Lower leg skin (tissue), 4 donors: Measurements from ENCODE around the gene ZNF165. TPM values are rescaled to one million over a fixed set of nuclear protein-coding genes. Genes with fewer than 3 reads are reported as not detected.

Experiments used
- DNase-seq, 2 donors: peaks; one replicate each; pipeline ENCODE4 v3.0.0-alpha.2; 2019; ENCODE audit warnings: low spot score in 2 of 2
- H3K4me3 ChIP-seq: fragments of 200-600 bp; sonication (generic); 2 replicates; pipeline ENCODE4 v1.5.1; 2017; ENCODE audit warnings: mild to moderate bottlenecking, low read depth; ENCODE audit not compliant: poor library complexity, severe bottlenecking
- CTCF ChIP-seq, 3 donors: fragments of 450-650 bp; IDR thresholded peaks; one replicate each; pipeline ENCODE4 v1.5.1; 2016; ENCODE audit warnings: antibody characterized with exemption in 3 of 3, mild to moderate bottlenecking in 3 of 3, moderate library complexity in 2 of 3
- POLR2A ChIP-seq, 2 donors: fragments of 450-650 bp; IDR thresholded peaks; one replicate each; pipeline ENCODE4 v1.6.1; 2016 to 2017; ENCODE audit warnings: antibody characterized with exemption in 2 of 2, mild to moderate bottlenecking in 1 of 2, moderate library complexity in 1 of 2
- WGBS, 2 donors: methylation state at CpG; one replicate each; pipeline ENCODE4 v1.1.5; 2018; 5-methylcytosine and 5-hydroxymethylcytosine counted together
- intact Hi-C: fragments of 100-400 bp; cut with DNase I; formaldehyde crosslinking; loops from one replicate; pipeline ENCODE4 v1.15.0; 2023; ENCODE audit warnings: low total_unique reads
- total RNA-seq, 4 donors: library from RNA; depleted of rRNA; stranded (reverse); fragments of >200 nt; gene quantifications; one replicate each; pipeline ENCODE4 v1.1.0, GENCODE V29; 2016

Gene ZNF165
- total RNA-seq, 4 donors from 2014 or later: 0.72 to 3.1 (median 1.9) TPM

GRCh38 chr6:28124971-28125353, 44.6 kb downstream of the ZNF165 start:
- DNase-seq: no peak
- intact Hi-C loops: no loop called here
- 12 to 14% methylated on average over 6 of the region's 6 CpGs for WGBS, 2 donors
- peak overlapping the region; percentile 56 for H3K4me3 ChIP-seq
- TF ChIP-seq CTCF (IDR thresholded peaks at IDR 0.05) (no peak), POLR2A (IDR thresholded peaks at IDR 0.05) (no peak)

GRCh38 chr6:28125401-28125800, 45.0 kb downstream of the ZNF165 start:
- H3K4me3 ChIP-seq: no peak overlapping the region
- TF ChIP-seq CTCF (IDR thresholded peaks at IDR 0.05) (no peak), POLR2A (IDR thresholded peaks at IDR 0.05) (no peak)
- intact Hi-C loops: no loop called here
- WGBS, 2 donors: 70 to 76% methylated on average over 4 of the region's 4 CpGs
- no peak for DNase-seq

GRCh38 chr6:28134015-28134414, 53.6 kb downstream of the ZNF165 start:
- DNase-seq: no peak
- intact Hi-C loops: no loop called here
- TF ChIP-seq CTCF (IDR thresholded peaks at IDR 0.05) (no peak), POLR2A (IDR thresholded peaks at IDR 0.05) (no peak)
- 46 to 58% methylated on average over 3 of the region's 3 CpGs for WGBS, 2 donors
- no peak overlapping the region for H3K4me3 ChIP-seq

GRCh38 chr6:28134716-28135115, 54.3 kb downstream of the ZNF165 start:
- intact Hi-C loops: no loop called here
- 49 to 66% methylated on average over 1 of the region's 1 CpG for WGBS, 2 donors
- H3K4me3 ChIP-seq: no peak overlapping the region
- no peak for DNase-seq
- TF ChIP-seq CTCF (IDR thresholded peaks at IDR 0.05) (no peak), POLR2A (IDR thresholded peaks at IDR 0.05) (no peak)

- DNase-seq: no peak
- TF ChIP-seq POLR2A (IDR thresholded peaks at IDR 0.05): no peak
- no peak for TF ChIP-seq CTCF (IDR thresholded peaks at IDR 0.05)
- 23 to 27% methylated on average over 3 of the region's 3 CpGs for WGBS, 2 donors
- no peak overlapping the region for H3K4me3 ChIP-seq
- intact Hi-C loops: no loop called here
These were observed 55.0 kb downstream of the ZNF165 start for GRCh38 chr6:28135393-28135792.
